PC-9 (cell line): ENCODE results near the gene CD3D. TPM values are rescaled to one million over a fixed set of nuclear protein-coding genes. Genes with fewer than 3 reads are reported as not detected.

ENCODE experiments used
- BruUV-seq: library from RNA; stranded (reverse); fragments of 400-500 nt; replicated peaks from 2 replicates; lab custom pipeline; 2021; lab: Mats Ljungman, UMichigan
- CTCF ChIA-PET: fragments of 300-600 bp; sonication (Branson Sonifier 250); formaldehyde crosslinking; loops from one replicate; lab custom pipeline; 2022; ENCODE audit warnings: antibody characterized with exemption; lab: Charles Lee
- POLR2A ChIA-PET: fragments of 300-600 bp; sonication (Branson Sonifier 250); formaldehyde crosslinking; loops from one replicate; lab custom pipeline; 2022; ENCODE audit warnings: antibody characterized with exemption; ENCODE audit not compliant: unreplicated experiment; lab: Charles Lee
- DNase-seq, 2 experiments: peaks; one replicate each; pipeline versions ENCODE4 v3.0.0 to v3.0.0-alpha.2; 2015 to 2022; ENCODE audit warnings: mixed read lengths in 1 of 2
- H2AFZ ChIP-seq: fragments of 200-600 bp; sonication (generic); 2 replicates; pipeline ENCODE4 v1.8.1; 2017; ENCODE audit warnings: antibody characterized with exemption
- H3F3A ChIP-seq: fragments of 200-600 bp; sonication (generic); 2 replicates; pipeline ENCODE4 v1.8.1; 2017; ENCODE audit warnings: antibody characterized with exemption, mild to moderate bottlenecking, low read depth; ENCODE audit not compliant: insufficient read depth
- H3K27ac ChIP-seq: fragments of 200-600 bp; sonication (generic); 2 replicates; pipeline ENCODE4 v1.6.1; 2016; ENCODE audit warnings: mixed run types
- H3K27me3 ChIP-seq: fragments of 200-600 bp; sonication (generic); 2 replicates; pipeline ENCODE4 v1.6.1; 2016; ENCODE audit warnings: low read depth, mixed run types; ENCODE audit not compliant: insufficient read depth
- H3K36me3 ChIP-seq: fragments of 200-600 bp; sonication (generic); 2 replicates; pipeline ENCODE4 v1.6.1; 2016; ENCODE audit warnings: low read depth, mixed run types
- H3K4me1 ChIP-seq: fragments of 200-600 bp; sonication (generic); replicated peaks from 2 replicates; pipeline ENCODE4 v1.6.1; 2016; ENCODE audit warnings: mixed run types; ENCODE audit not compliant: insufficient read depth
- H3K4me2 ChIP-seq: fragments of 200-600 bp; sonication (generic); 2 replicates; pipeline ENCODE4 v1.6.1; 2017; ENCODE audit warnings: mixed run types
- H3K4me3 ChIP-seq: fragments of 200-600 bp; sonication (generic); 2 replicates; pipeline ENCODE4 v1.6.1; 2016; ENCODE audit warnings: mixed run types
- H3K79me2 ChIP-seq: fragments of 200-600 bp; sonication (generic); 2 replicates; pipeline ENCODE4 v1.6.1; 2017; ENCODE audit warnings: low read depth, mixed run types
- H3K9me2 ChIP-seq: fragments of 200-600 bp; sonication (generic); 2 replicates; pipeline ENCODE4 v1.8.1; 2017; ENCODE audit warnings: mild to moderate bottlenecking; ENCODE audit not compliant: insufficient read depth
- H3K9me3 ChIP-seq: fragments of 200-600 bp; sonication (generic); 2 replicates; pipeline ENCODE4 v1.8.1; 2016; ENCODE audit warnings: low read depth; ENCODE audit not compliant: insufficient read depth
- H4K20me1 ChIP-seq: fragments of 200-600 bp; sonication (generic); 2 replicates; pipeline ENCODE4 v1.8.1; 2017; ENCODE audit not compliant: insufficient read depth
- CTCF ChIP-seq: fragments of 200-600 bp; sonication (generic); conservative IDR thresholded peaks from 2 replicates; pipeline ENCODE4 v1.6.1; 2017; ENCODE audit warnings: mixed run types, antibody characterized with exemption, mild to moderate bottlenecking, moderate library complexity
- EZH2 ChIP-seq: fragments of 200-600 bp; sonication (generic); IDR thresholded peaks from 2 replicates; pipeline ENCODE4 v1.8.0; 2017; ENCODE audit warnings: antibody characterized with exemption, low read depth
- intact Hi-C: fragments of 100-400 bp; cut with micrococcal nuclease; formaldehyde crosslinking; loops from one replicate; pipeline ENCODE4 v1.10.0; 2022; ENCODE audit not compliant: unreplicated experiment
- total RNA-seq: library from RNA; stranded (reverse); gene quantifications from 2 replicates; pipeline ENCODE4 v1.2.3, GENCODE V29; 2021

CD3D gene
- total RNA-seq, 1 experiment from 2014 or later, result not detected

- intact Hi-C loops, result no loop called here
- Histone ChIP-seq H3K79me2 (no peaks in the 10 kb centered on the region), H3K9me3 (no peaks in the 10 kb centered on the region), H3K4me3 (peak overlapping the region; percentile 27; the same call in 1 of the 2 replicates), H3F3A (peaks cover 35% of the 10 kb centered on the region), H3K4me1 (peaks cover 66% of the 10 kb centered on the region), H3K4me2 (peak overlapping the region; percentile 69), H4K20me1 (no peaks in the 10 kb centered on the region), H2AFZ (peak overlapping the region; percentile 2; the same call in 1 of the 2 replicates), H3K27me3 (no peaks in the 10 kb centered on the region), H3K9me2 (no peaks in the 10 kb centered on the region), H3K36me3 (no peaks in the 10 kb centered on the region), H3K27ac (peak overlapping the region; percentile 78)
- TF ChIP-seq CTCF (no peak), EZH2 (no peak)
- ChIA-PET POLR2A (no interaction called here), CTCF (interaction anchor here (0.5 to 0.7 kb wide), 2 partner anchors 26 to 71 kb away, joined by 4 to 5 read pairs; no protein-coding TSS in a partner anchor)
- DNase-seq, result peak; percentile 59 to 100
- BruUV-seq, result no TSS peak
Measured at GRCh38 chr11:118321386-118322082, 21.0 kb downstream of the CD3D start.

GRCh38 chr11:118320515-118320914 is 22.0 kb downstream of the CD3D start:
- ChIA-PET POLR2A (no interaction called here), CTCF (no interaction called here)
- no peak overlapping the region for H3K4me3 ChIP-seq
- peaks cover 45% of the 10 kb centered on the region for H3F3A ChIP-seq
- no peak for DNase-seq
- H3K4me1 ChIP-seq, result peaks cover 76% of the 10 kb centered on the region
- H4K20me1 ChIP-seq, result no peaks in the 10 kb centered on the region
- H3K9me3 ChIP-seq, result no peaks in the 10 kb centered on the region
- H3K9me2 ChIP-seq, result no peaks in the 10 kb centered on the region
- intact Hi-C loops, result no loop called here
- no peak overlapping the region for H2AFZ ChIP-seq
- peak overlapping the region; percentile 69 for H3K4me2 ChIP-seq
- TF ChIP-seq EZH2 (no peak), CTCF (no peak)
- no peaks in the 10 kb centered on the region for H3K36me3 ChIP-seq
- no peaks in the 10 kb centered on the region for H3K27me3 ChIP-seq
- H3K79me2 ChIP-seq, result no peaks in the 10 kb centered on the region
- 0 out of 2 replicates have a peak overlapping the region, but pooled peaks have one; percentile 78 for H3K27ac ChIP-seq
- no TSS peak for BruUV-seq

GRCh38 chr11:118319337-118319707 is 23.2 kb downstream of the CD3D start:
- Histone ChIP-seq H3K9me2 (no peaks in the 10 kb centered on the region), H3K4me3 (no peak overlapping the region), H2AFZ (no peak overlapping the region), H3K4me2 (peak overlapping the region; percentile 69), H3F3A (peaks cover 49% of the 10 kb centered on the region), H3K9me3 (no peaks in the 10 kb centered on the region), H3K79me2 (no peaks in the 10 kb centered on the region), H3K36me3 (no peaks in the 10 kb centered on the region), H3K4me1 (peaks cover 88% of the 10 kb centered on the region), H4K20me1 (no peaks in the 10 kb centered on the region), H3K27me3 (no peaks in the 10 kb centered on the region), H3K27ac (no peak overlapping the region)
- POLR2A ChIA-PET, result no interaction called here
- intact Hi-C loops, result no loop called here
- TF ChIP-seq EZH2 (no peak), CTCF (no peak)
- DNase-seq, result no peak
- CTCF ChIA-PET, result no interaction called here
- BruUV-seq, result no TSS peak
